Muscle of leg (tissue), 11 donors: ENCODE measurements around the gene PCSK5. TPM values are rescaled to one million over a fixed set of nuclear protein-coding genes. Genes with fewer than 3 reads are reported as not detected.

Source experiments
- DNase-seq: peaks from one replicate; pipeline ENCODE4 v3.0.0; 2013
- H3K27ac ChIP-seq: one replicate; pipeline ENCODE4 v1.5.1; 2013; ENCODE audit warnings: mild to moderate bottlenecking, low read length, control low read depth
- H3K27me3 ChIP-seq: one replicate; pipeline ENCODE4 v1.6.1; 2013; ENCODE audit warnings: low read length; ENCODE audit not compliant: control insufficient read depth, insufficient read depth
- H3K36me3 ChIP-seq: one replicate; pipeline ENCODE4 v1.6.1; 2013; ENCODE audit warnings: low read length; ENCODE audit not compliant: control insufficient read depth, insufficient read depth
- H3K4me1 ChIP-seq: one replicate; pipeline ENCODE4 v1.6.1; 2013; ENCODE audit warnings: low read length; ENCODE audit not compliant: control insufficient read depth, insufficient read depth
- H3K4me3 ChIP-seq: one replicate; pipeline ENCODE4 v1.5.1; 2013; ENCODE audit warnings: low read length, control low read depth
- H3K9me3 ChIP-seq: replicated peaks from 2 replicates; pipeline ENCODE4 v1.6.1; 2013; ENCODE audit warnings: low read depth, low read length; ENCODE audit not compliant: control insufficient read depth
- WGBS: methylation state at CpG from one replicate; pipeline ENCODE4 v1.1.5; 2013; ENCODE audit warnings: missing lambda C conversion rate; ENCODE audit not compliant: insufficient coverage; 5-methylcytosine and 5-hydroxymethylcytosine counted together
- polyA plus RNA-seq, 8 donors: library from polyadenylated mRNA; unstranded; fragments of 120-200 nt; gene quantifications; one replicate each; pipeline versions ENCODE4 v1.2.1 to v1.2.3, GENCODE V29; 2013; ENCODE audit warnings: inconsistent platforms in 1 of 8, low replicate concordance in 1 of 8; ENCODE audit not compliant: insufficient read length in 8 of 8, insufficient read depth in 1 of 8
- total RNA-seq: library from RNA; stranded (reverse); fragments of 120-200 nt; gene quantifications from one replicate; pipeline ENCODE4 v1.2.4, GENCODE V29; 2013

Gene PCSK5
- total and polyA plus RNA-seq, 9 donors = 12.9 to 22.1 (median 16.7) TPM

DNA sequence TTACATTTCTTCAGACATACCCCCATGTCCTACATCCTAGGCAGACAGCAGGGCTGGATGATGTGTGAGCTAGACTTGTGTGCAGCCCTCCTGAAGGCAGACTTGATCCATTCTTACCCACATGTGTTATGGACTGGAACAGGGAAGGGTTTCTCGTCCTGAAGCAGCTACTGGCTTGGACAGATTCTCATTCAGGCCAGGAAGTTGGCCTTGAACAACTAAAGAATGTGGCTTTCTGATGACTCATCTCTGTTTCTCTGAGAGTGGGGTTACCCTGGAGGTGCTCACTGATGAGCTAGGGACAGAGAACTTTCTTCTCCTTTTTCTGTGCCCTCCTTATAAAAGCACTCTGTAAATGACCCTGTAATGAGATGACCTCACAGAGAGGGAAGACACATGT, 246.5 kb downstream of the PCSK5 start:
- WGBS = no CpG with 5 or more reads among the region's 1 CpG
- Histone ChIP-seq H3K4me1 (no peaks in the 10 kb centered on the region), H3K27ac (no peak overlapping the region), H3K4me3 (no peak overlapping the region), H3K27me3 (no peaks in the 10 kb centered on the region), H3K9me3 (no peaks in the 10 kb centered on the region), H3K36me3 (no peaks in the 10 kb centered on the region)
- DNase-seq = no peak

DNA sequence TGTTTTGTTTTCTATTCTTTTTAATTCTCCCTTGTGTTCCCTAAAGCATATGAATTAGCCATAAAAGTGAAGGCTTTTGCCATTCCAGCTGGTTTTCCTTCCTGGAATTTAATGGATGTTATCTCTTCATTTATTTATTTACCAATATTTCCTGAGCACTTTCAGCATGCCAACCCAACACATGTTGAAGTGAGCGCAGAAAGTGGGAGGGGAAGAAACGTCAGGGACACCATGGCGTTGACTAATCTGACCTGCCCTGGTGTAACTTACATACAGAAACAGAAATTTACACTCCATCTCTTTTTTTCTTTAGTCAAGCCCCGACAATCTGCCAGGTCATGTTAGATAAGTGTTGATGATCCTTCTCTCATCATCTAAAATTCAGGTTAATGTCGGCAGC, 247.5 kb downstream of the PCSK5 start:
- no peaks in the 10 kb centered on the region for H3K4me1 ChIP-seq
- no peak overlapping the region for H3K27ac ChIP-seq
- WGBS = no CpG with 5 or more reads among the region's 5 CpGs
- no peaks in the 10 kb centered on the region for H3K36me3 ChIP-seq
- H3K27me3 ChIP-seq = no peaks in the 10 kb centered on the region
- H3K9me3 ChIP-seq = no peaks in the 10 kb centered on the region
- DNase-seq = no peak
- no peak overlapping the region for H3K4me3 ChIP-seq

DNA sequence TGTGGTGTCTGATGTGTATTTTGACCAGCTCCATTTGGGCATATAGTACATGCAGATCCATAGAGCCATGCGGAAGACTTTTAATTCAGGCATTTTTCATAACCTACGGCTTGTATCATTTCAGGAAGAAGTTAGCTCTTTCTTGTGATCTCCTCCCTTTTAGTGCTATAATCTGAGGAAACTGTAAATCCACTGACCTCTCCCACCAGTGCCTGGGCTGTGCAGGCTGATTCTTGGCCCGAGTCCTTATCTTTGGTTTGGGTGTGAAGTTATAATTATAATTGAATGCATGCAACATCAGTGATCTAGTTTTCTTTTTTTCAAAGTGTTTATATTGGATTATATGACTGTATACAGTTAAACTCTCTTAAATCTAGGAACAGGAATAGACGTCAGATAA, 247.9 kb downstream of the PCSK5 start:
- no peaks in the 10 kb centered on the region for H3K27me3 ChIP-seq
- H3K36me3 ChIP-seq = no peaks in the 10 kb centered on the region
- H3K4me1 ChIP-seq = no peaks in the 10 kb centered on the region
- no CpG with 5 or more reads among the region's 4 CpGs for WGBS
- DNase-seq = no peak
- H3K9me3 ChIP-seq = no peaks in the 10 kb centered on the region
- H3K27ac ChIP-seq = no peak overlapping the region
- H3K4me3 ChIP-seq = no peak overlapping the region

DNA sequence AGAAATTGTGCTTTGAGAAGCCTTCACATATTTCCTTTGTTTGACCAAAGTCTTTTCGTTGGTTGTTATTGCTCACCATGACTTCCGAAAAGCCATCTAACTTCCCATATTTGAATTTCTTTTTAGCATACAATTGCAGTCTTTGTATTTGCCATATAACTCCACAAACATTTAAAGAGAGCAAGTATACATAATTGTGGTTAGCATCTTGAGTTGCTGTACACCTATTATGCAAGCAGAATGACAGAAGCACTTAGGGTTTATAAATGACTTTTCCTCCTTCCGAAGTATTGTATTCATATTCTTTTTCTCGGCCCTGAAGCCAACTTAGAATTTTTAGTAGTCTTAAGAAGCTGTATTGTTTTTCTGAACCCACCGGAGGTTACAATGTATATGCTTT, 253.4 kb downstream of the PCSK5 start:
- no peak for DNase-seq
- Histone ChIP-seq H3K27ac (no peak overlapping the region), H3K9me3 (no peaks in the 10 kb centered on the region), H3K36me3 (no peaks in the 10 kb centered on the region), H3K4me3 (no peak overlapping the region), H3K27me3 (no peaks in the 10 kb centered on the region), H3K4me1 (no peaks in the 10 kb centered on the region)
- no CpG with 5 or more reads among the region's 5 CpGs for WGBS

DNA sequence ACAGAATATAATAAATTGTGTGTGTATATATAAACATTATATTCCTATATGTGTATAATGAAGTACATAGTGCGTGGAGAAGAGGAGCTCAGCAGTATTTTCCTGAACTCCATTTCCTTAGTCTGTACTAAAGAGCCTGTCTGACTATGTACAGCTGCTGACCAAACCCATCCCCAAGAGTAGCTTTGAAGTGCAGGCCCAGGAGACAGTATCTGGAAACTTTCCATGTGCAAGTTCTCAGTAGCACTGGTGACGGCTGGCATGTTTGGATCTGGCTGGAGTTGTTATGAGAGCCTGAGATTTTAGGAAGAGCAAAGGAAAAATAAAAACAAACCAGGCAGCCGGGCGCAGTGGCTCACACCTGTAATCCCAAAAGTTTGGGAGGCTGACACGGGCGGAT, 259.5 kb downstream of the PCSK5 start:
- H3K4me1 ChIP-seq = peaks cover 13% of the 10 kb centered on the region
- no CpG with 5 or more reads among the region's 6 CpGs for WGBS
- DNase-seq = peak; percentile 58
- no peak overlapping the region for H3K27ac ChIP-seq
- no peaks in the 10 kb centered on the region for H3K9me3 ChIP-seq
- H3K36me3 ChIP-seq = no peaks in the 10 kb centered on the region
- no peaks in the 10 kb centered on the region for H3K27me3 ChIP-seq
- H3K4me3 ChIP-seq = no peak overlapping the region

DNA sequence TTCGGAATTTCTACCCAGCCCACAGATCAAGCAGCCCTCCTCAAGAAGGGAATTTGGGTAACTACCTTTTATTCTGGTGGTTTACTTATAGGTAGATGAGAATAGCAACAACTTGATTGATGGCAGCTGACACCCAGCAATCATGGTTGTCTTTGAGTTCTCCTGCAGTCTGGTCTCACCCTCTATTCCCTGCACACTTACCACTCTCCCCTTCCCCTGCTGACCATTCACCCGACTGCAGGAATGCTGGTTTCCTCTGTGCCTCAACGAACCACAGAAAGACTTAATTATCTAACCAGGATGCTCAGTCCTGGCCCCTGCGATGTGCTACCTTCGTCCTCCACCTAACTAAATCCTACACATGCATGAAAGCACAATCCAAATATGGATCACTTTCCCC, 260.8 kb downstream of the PCSK5 start:
- H3K36me3 ChIP-seq = no peaks in the 10 kb centered on the region
- DNase-seq = no peak
- no peaks in the 10 kb centered on the region for H3K27me3 ChIP-seq
- H3K4me1 ChIP-seq = peaks cover 13% of the 10 kb centered on the region
- no peaks in the 10 kb centered on the region for H3K9me3 ChIP-seq
- H3K27ac ChIP-seq = no peak overlapping the region
- WGBS = 70% methylated on average over 4 of the region's 5 CpGs
- no peak overlapping the region for H3K4me3 ChIP-seq

DNA sequence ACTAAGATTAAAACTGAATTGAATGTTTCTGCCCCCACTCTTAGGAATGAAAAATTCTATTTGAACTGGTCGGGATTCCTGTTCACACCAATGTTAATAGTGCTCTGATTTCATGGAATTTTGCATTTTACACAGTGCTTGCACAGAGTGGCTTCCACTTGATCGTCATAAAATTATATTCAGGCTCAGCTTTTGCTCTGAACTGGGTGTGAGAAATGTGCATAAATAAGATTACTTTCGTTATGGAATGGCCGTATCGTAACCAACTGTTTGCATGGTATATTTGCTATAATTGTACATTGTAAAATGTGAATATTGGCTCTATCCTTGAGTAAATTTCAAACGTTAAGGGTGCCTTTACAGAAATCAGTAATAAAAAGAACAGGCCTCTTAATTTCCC, 262.9 kb downstream of the PCSK5 start:
- DNase-seq = no peak
- Histone ChIP-seq H3K4me1 (peaks cover 13% of the 10 kb centered on the region), H3K4me3 (no peak overlapping the region), H3K27me3 (no peaks in the 10 kb centered on the region), H3K36me3 (peaks cover 5% of the 10 kb centered on the region), H3K9me3 (no peaks in the 10 kb centered on the region), H3K27ac (no peak overlapping the region)
- no CpG with 5 or more reads among the region's 6 CpGs for WGBS

DNA sequence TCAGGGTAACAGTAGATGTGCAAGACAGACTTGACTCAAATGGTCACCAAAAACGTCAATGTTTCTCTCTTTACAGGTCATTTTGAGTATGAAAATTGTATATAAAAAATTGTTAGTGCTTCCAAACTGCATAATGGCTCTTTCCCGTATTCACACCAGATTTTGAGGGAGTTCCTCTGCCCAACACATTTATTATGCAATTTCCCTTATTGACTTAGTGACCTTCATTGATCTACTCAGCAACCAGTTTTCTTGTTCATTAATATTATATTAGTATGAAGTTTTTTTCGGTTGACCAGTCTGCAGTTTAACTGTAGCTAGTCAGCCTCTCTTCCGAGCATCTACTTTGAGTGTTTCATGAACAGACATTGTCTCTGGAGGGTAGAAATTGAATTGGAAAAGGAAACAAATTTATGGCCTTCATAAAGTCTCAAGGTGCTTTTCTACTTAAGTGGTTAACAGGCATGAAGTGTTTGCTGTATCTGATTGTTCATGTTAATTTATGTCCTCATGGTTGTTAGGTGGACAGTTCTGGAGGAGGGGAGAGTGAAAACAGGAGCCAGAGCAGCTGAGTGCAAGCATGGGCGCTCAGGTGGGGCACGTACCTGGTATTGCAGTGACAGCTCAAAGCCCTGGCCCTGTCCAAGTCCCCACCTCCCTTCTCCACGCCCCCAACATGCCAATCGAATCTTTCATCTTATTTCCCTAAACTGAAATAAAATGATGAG, 263.6 kb downstream of the PCSK5 start:
- Histone ChIP-seq H3K4me3 (no peak overlapping the region), H3K4me1 (peaks cover 13% of the 10 kb centered on the region), H3K36me3 (peaks cover 8% of the 10 kb centered on the region), H3K27ac (no peak overlapping the region), H3K27me3 (no peaks in the 10 kb centered on the region), H3K9me3 (no peaks in the 10 kb centered on the region)
- DNase-seq = no peak
- no CpG with 5 or more reads among the region's 8 CpGs for WGBS

DNA sequence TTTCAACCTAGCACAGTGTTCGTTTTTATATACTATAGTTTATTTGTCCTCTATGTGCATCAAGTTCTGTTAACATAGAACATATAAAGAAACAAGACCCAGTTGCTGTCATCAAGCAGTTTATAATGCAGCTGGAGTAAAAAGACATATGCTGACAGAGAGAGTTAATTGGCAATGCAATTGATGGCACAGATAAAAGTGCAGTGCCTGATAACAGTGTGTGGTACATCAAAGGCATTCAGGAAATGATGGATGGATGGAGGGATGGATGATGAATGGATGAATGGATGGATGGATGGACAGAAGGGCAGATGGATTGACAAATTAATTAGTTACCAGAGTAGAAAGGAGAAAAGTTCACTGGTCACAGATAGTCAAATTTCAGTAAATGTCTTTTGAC, 264.9 kb downstream of the PCSK5 start:
- DNase-seq = no peak
- no CpG with 5 or more reads among the region's 1 CpG for WGBS
- Histone ChIP-seq H3K27ac (no peak overlapping the region), H3K4me1 (peaks cover 16% of the 10 kb centered on the region), H3K4me3 (no peak overlapping the region), H3K9me3 (no peaks in the 10 kb centered on the region), H3K27me3 (no peaks in the 10 kb centered on the region), H3K36me3 (peaks cover 10% of the 10 kb centered on the region)

DNA sequence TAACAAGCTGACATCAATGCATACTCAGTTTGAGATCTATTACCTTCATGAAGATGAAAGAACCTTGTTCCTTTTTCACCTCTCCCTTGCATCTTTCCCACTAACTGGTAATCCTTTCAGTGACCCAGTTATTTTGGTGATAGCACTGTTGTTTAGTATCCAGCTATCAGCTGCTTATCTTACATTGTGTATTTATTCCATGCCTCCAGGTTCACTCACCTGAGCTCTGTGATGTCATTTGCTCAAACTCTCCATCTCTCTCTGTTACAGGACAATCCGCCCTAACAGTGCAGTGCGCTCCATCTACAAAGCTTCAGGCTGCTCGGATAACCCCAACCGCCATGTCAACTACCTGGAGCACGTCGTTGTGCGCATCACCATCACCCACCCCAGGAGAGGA, 268.2 kb downstream of the PCSK5 start:
- 83% methylated on average over 7 of the region's 7 CpGs for WGBS
- Histone ChIP-seq H3K4me1 (peaks cover 38% of the 10 kb centered on the region), H3K27me3 (no peaks in the 10 kb centered on the region), H3K4me3 (no peak overlapping the region), H3K9me3 (no peaks in the 10 kb centered on the region), H3K27ac (no peak overlapping the region), H3K36me3 (peaks cover 10% of the 10 kb centered on the region)
- no peak for DNase-seq
